Lower lobe of right lung (tissue), 2 donors: Measurements from ENCODE around the gene ABCA7. TPM values are rescaled to one million over a fixed set of nuclear protein-coding genes. Genes with fewer than 3 reads are reported as not detected.

ENCODE experiments used
- ATAC-seq, 2 donors: fragments of 200-7000 bp; cut with Tn5 transposase; one replicate each; pipeline ENCODE4 v1.9.1; 2020 to 2022; ENCODE audit warnings: mild to moderate bottlenecking in 2 of 2, moderate library complexity in 2 of 2
- DNase-seq: peaks from one replicate; pipeline ENCODE4 v3.0.0-alpha.2; 2020
- H3K27ac ChIP-seq: fragments of 200-600 bp; one replicate; pipeline ENCODE4 v1.8.0; 2022
- H3K27me3 ChIP-seq: fragments of 200-600 bp; one replicate; pipeline ENCODE4 v1.8.0; 2022; ENCODE audit warnings: low read depth
- H3K36me3 ChIP-seq: fragments of 200-600 bp; one replicate; pipeline ENCODE4 v1.8.0; 2022; ENCODE audit warnings: mild to moderate bottlenecking
- H3K4me1 ChIP-seq: fragments of 200-600 bp; one replicate; pipeline ENCODE4 v1.8.0; 2022
- H3K4me3 ChIP-seq: fragments of 200-600 bp; one replicate; pipeline ENCODE4 v1.8.0; 2022; ENCODE audit warnings: mild to moderate bottlenecking
- H3K9me3 ChIP-seq: fragments of 200-600 bp; one replicate; pipeline ENCODE4 v1.8.0; 2022
- CTCF ChIP-seq: fragments of 200-600 bp; IDR thresholded peaks from one replicate; pipeline ENCODE4 v1.8.0; 2022; ENCODE audit warnings: antibody characterized with exemption, mild to moderate bottlenecking
- intact Hi-C: fragments of 100-400 bp; cut with DNase I; formaldehyde crosslinking; loops from one replicate; pipeline ENCODE4 v1.11.0; 2022
- total RNA-seq: library from RNA; stranded (reverse); fragmentation: NEBNext Ultra II Directional; extraction: Animal tissue kit (Norgen Biotek cat#: 25700); gene quantifications from one replicate; pipeline ENCODE4 v1.2.1, GENCODE V29; 2021
- donor health status: DM: no; HTN: yes; CAD: no; lungs with severe emphysema.

Gene ABCA7
- total RNA-seq, 1 donor from 2014 or later, result 53.3 TPM

GRCh38 chr19:1074544-1075283, 34.8 kb downstream of the ABCA7 start:
- DNase-seq, result peak; percentile 97
- Histone ChIP-seq H3K36me3 (peaks cover 36% of the 10 kb centered on the region), H3K9me3 (no peaks in the 10 kb centered on the region), H3K4me1 (peaks cover 54% of the 10 kb centered on the region), H3K27ac (peak overlapping the region; percentile 69), H3K27me3 (peaks cover 8% of the 10 kb centered on the region), H3K4me3 (peak overlapping the region; percentile 44)
- intact Hi-C loops, result no loop called here
- ATAC-seq, result peak; percentile 79 to 83
- no peak for TF ChIP-seq CTCF

- peaks cover 42% of the 10 kb centered on the region for H3K36me3 ChIP-seq
Observed at GRCh38 chr19:1076046-1076386, 36.1 kb downstream of the ABCA7 start.

GRCh38 chr19:1076951-1077350, 37.0 kb downstream of the ABCA7 start:
- Histone ChIP-seq H3K36me3 (peaks cover 50% of the 10 kb centered on the region), H3K4me1 (peaks cover 48% of the 10 kb centered on the region), H3K27ac (peak overlapping the region; percentile 68), H3K4me3 (peak overlapping the region; percentile 41), H3K9me3 (no peaks in the 10 kb centered on the region), H3K27me3 (no peaks in the 10 kb centered on the region)
- intact Hi-C loops, result no loop called here
- peak; percentile 91 for DNase-seq
- peak; percentile 13 to 63 for ATAC-seq
- TF ChIP-seq CTCF, result no peak

More at GRCh38 chr19:1076046-1076386, 36.1 kb downstream of the ABCA7 start:
- TF ChIP-seq CTCF, result no peak
- ATAC-seq (peak in 1 of 2 donors; percentile 45), DNase-seq (no peak)
- Histone ChIP-seq H3K9me3 (no peaks in the 10 kb centered on the region), H3K4me3 (no peak overlapping the region), H3K4me1 (peaks cover 44% of the 10 kb centered on the region), H3K27me3 (peaks cover 1% of the 10 kb centered on the region), H3K27ac (peak overlapping the region; percentile 69)
- intact Hi-C loops, result no loop called here

- DNase-seq (no peak), ATAC-seq (no peak)
- Histone ChIP-seq H3K9me3 (no peaks in the 10 kb centered on the region), H3K4me1 (peaks cover 43% of the 10 kb centered on the region), H3K4me3 (no peak overlapping the region), H3K27me3 (no peaks in the 10 kb centered on the region), H3K27ac (no peak overlapping the region), H3K36me3 (peaks cover 55% of the 10 kb centered on the region)
- TF ChIP-seq CTCF, result no peak
- intact Hi-C loops, result no loop called here
Observed at GRCh38 chr19:1079566-1080111, 39.7 kb downstream of the ABCA7 start.

GRCh38 chr19:1080360-1081161, 40.7 kb downstream of the ABCA7 start:
- DNase-seq, result no peak
- intact Hi-C loops, result no loop called here

More at GRCh38 chr19:1080360-1081161, 40.7 kb downstream of the ABCA7 start:
- H3K27me3 ChIP-seq, result no peaks in the 10 kb centered on the region
- H3K9me3 ChIP-seq, result no peaks in the 10 kb centered on the region
- H3K36me3 ChIP-seq, result peaks cover 64% of the 10 kb centered on the region
- no peak for TF ChIP-seq CTCF
- H3K4me1 ChIP-seq, result peaks cover 36% of the 10 kb centered on the region
- H3K27ac ChIP-seq, result no peak overlapping the region
- ATAC-seq, result no peak
- no peak overlapping the region for H3K4me3 ChIP-seq
